Measurements from ENCODE around the gene POP5.
"Not testable (repeated sequence)": the region's sequence is repeated elsewhere in the genome, so short reads cannot be mapped to it uniquely, and the experiment has no call there.

Gene POP5, protein sequence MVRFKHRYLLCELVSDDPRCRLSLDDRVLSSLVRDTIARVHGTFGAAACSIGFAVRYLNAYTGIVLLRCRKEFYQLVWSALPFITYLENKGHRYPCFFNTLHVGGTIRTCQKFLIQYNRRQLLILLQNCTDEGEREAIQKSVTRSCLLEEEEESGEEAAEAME

DNA sequence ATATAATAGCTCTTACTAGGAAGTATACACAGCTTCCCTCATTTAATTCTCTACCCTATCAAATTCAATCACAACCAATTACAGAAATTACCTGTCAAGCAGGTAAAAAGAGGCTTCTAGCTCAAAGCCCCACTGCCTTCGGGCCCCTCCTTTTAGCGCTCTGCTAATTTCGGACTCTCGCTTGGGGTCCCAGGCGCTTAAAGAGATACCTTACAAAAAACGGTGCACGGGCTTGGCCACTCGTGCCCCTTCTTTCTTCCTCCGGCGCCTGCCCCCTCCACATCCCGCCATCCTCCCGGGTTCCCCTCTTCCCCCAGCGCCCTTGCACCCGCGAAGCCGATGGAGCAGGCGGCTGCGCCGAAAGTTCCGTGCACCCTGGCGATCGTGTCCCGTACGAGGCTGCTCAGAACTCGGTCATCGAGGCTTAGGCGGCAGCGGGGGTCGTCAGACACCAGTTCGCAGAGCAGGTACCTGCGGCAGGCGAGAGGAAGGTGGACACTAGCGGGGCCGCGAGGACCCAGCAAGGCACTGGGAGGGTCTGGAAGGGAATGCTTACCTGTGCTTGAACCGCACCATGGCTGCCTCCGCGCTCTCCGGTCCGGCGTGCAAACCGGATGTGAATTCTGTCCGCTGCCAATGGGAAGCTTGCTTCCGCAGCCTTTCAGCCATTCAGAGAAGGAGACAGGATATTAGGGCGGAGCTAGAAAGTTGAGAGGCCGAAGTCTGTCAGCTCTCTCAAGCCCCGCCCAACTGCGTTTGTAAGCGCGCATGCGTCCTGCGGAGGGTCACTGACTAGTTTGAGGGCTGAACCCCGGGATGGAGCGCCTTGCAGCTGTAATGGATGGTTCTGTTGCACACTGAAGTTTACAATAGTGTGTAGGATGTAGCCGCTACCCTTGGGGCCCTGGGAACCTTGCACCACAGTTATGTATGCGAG lies at the start of gene POP5:
Gene POP5 (minus strand): TSS at position 616 of the 937 bp plus-strand sequence. CDS start 40 bp downstream, at position 576.
- DNase-seq = peak; percentile 87

DNA sequence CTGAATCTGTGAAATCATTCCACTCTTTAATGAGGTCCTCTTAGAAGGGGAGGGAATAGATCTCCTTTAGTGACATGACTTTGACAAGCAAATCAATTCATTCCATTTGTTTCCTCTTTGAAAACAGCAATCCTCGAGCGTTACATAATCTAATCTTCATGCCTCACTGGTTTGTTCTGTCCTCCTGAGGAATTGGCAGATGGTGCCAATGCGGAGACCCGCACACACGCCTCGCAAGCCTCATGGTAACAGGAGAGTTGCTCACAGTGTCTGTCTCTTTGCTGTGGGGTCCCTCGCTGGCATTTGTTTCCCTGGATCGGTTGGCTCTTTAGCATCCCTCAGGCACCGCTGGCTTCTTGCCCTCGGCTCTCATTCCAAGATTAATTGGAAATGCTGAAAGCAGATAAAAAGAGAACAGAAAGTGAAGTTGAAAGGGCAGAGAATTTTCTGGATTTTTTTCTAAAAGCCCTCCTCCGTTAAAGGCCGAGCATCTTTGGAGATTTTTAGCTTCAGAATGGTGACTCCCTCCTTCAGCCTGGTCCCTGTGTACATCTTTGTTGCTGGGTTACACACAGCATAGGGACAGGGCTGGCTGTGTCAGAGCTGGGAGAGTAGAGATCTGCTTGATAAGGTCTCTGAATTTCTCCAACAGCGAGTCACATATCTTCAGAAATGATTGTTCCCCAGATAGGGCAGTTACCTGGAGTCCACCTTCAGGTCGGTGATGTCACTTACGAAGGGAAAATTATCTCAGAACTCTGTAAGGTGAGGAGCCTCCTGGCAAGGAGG lies 49.1 kb upstream of the POP5 start:
- no peak for DNase-seq

DNA sequence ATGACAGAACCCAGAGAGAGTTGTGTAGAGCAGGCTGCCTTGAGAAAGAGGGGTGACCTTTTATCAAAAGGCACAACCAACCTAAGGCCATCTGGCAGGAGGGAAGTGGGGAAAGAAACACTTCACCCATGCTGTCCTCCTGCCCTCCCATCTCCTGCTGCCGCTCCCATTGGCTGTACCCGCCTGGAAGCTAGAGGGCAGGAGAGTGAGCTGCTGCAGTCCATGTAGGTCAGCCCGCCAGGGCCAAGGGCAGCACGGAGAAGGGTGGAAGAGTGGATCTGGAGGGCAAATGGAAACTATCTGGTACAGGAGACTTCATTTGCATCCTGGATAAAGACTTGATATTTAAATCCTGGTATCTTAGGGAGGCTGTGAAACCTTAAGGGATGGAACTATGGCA lies 47.7 kb upstream of the POP5 start:
- no peak for DNase-seq

DNA sequence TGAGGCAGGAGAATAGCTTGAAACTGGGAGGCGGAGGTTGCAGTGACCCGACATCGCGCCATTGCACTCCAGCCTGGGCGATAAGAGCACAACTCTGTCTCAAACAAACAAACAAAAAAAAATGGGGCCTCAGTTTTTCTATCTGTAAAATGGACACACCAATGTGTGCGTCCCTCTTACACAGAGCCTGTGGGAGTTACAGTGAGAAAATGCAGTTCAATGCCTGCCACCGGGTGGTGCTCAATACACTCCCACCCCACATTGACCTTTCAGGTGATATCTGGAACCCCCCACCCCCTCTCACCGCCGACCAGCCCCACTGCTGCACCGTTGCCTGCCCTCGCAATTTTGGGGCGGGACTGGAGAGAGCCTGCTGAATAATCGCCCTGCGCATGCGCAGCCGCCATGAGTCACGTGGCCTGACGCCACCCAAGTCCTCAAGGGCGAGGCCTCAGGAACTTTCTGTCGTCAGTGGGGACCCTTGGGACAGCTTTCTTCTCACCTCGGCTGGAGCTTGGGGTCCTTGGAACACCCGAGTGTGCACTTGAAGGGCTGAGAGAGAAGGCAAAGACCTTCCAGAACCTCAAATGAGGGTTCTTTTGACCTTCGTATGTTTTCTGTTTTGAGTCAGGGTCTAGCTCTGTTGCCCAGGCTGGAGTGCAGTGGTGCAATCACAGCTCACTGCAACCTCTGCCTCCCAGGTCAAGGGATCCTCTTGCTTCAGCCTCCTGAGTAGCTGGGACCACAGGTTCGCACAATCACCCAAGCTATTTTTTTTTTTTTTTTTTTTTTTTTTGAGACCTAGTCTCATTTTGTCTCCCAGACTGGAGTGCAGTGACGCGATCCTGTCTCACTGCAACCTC lies 44.6 kb upstream of the POP5 start:
- DNase-seq = no peak

DNA sequence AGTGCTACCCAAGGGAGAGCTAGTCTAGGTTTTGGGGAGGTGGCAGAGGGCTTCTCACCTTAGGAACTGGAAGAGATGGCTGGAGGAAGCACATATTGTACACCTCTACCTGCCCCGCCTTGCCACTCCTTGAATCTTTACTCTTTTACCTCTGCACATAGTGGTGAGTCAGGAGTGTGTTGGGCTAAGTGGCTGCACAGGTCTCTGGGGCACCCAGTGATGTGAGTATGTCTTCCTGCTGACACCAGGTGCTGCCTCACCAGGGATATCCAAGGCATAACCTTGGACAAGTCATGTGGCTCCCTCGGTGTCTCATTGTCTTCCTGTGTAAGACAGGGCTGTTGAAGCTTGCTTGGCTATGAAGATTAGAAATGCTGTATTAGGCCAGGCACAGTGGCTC lies 39.4 kb upstream of the POP5 start:
- DNase-seq = no peak

DNA sequence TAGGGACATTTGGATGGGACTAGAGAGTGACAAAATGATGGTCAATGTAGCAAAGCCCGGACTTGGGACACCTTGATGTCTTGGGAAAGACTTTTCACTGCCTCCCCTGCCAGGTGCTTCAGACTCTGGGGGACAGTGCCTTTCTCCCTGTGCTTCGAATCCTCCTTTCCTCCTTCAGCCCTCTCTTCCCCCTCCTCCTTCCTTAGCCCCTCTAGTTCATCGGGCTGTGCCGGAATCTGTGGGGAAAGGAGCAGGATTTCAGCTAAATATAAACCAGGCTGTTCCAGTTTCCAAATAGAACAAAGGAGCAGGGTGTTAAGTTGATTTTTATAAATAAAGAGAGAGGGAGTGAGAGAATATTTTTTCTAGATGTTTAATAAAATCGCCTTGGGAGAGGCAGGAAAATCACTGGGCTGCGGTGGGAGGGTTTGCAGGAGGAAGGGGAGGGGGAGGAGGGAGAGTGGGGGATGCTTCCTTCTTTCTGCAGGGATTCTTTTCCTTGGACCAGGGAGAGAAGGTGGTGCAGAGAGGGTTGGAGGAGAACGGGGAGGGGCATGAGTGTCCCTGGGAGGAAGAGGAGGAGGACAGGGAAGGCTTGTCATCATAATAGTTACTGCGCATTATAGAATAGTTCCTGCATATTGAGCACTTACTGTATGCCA lies 37.9 kb upstream of the POP5 start:
- no peak for DNase-seq

DNA sequence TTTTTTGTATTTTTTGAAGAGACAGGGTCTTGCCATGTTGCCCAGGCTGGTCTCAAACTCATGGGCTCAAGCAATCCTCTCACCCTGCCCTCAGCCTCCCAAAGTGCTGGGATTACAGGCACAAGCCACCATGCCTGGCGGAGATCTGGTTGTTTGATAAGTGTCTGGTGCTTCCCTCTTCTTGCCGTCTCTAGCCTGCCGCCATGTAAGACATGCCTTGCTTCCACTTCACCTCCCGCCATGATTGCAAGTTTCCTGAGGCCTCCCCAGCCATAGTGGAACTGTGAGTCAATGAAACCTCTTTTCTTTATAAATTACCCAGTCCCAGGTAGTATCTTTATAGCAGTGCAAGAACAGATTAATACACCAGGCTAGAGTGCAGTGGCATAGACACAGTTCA lies 36.6 kb upstream of the POP5 start:
- DNase-seq = not testable (repeated sequence)

DNA sequence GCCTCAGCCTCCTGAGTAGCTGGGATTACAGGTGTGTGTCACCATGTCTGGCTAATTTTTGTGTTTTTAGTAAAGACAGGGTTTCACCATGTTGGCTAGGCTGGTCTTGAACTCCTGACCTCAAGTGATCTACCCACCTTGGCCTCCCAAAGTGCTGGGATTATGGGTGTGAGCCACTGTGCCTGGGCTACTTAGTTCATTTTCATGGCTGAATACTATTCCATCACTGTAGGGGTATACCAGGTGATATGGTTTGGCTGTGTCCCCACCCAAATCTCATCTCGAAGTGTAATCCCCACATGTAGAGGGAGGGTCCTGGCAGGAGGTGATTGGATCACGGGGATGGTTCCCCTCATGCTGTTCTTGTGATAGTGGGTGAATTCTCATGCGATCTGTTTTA lies 36.0 kb upstream of the POP5 start:
- DNase-seq = not testable (repeated sequence)

DNA sequence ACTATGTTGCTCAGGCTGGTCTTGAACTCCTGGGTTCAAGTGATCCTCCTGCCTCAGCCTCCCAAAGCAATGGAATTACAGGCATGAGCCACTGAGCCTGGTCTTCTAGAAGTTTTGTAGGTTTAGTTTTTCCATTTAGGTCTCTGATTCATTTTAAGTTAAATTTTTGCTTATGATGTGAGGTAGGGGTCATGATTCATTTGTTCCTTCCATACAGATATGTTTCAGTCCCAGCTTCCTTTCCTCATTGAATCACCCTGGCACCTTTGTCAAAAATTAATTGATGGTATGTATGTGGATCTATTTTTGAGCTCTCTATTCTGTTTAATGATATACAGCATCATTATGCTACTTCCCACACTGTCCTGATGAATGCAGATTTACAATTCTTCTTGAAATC lies 33.6 kb upstream of the POP5 start:
- no peak for DNase-seq

DNA sequence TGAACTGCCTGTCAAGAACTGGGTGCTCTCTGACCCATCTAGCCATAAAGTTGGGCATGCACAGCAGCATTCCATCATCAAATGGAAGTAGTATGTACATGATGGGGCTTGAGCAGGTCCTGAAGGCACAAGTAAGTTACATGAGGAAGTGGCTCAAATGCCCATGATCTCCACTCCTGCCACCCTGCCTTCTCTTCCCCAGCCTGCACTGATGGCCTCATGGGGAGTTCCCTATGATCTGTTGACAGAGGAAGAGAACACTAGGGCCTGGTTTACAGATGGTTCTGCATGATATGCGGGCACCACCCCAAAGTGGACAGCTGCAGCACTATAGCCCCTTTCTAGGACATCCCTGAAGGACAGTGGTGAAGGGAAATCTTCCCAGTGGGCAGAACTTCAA lies 30.3 kb upstream of the POP5 start:
- not testable (repeated sequence) for DNase-seq

DNA sequence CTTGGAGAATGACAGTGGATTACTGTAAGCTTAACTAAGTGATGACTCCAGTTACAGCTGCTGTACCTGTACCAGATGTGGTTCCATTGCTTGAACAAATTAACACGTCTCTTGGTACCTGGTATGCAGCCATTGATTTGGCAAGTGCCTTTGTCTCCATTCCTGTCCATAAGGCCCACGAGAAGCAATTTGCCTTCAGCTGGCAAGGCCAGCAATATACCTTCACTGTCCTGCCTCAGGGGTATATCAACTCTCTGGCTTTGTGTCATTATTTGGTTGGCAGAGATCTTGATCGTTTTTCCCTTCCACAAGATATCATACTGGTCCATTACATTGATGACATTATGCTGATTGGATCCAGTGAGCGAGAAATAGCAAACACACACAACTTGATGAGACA lies 29.4 kb upstream of the POP5 start:
- no peak for DNase-seq

DNA sequence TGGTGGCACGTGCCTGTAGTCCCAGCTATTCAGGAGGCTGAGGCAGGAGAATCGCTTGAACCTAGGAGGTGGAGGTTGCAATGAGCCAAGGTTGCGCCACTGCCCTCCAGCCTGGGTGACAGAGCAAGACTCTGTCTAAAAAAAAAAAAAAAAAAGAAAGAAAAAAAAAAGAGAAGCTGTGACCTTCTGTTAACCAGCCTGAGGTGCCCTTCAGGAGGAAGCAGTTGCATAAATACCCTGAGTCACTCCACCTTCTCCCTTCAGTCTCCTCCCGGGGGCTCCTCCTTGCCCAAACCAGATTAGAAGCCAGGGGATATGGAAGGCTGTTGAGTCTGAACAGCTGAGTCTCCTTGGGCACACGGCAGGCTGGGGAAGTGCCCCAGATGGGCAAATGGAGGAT lies 21.2 kb upstream of the POP5 start:
- DNase-seq = not testable (repeated sequence)

DNA sequence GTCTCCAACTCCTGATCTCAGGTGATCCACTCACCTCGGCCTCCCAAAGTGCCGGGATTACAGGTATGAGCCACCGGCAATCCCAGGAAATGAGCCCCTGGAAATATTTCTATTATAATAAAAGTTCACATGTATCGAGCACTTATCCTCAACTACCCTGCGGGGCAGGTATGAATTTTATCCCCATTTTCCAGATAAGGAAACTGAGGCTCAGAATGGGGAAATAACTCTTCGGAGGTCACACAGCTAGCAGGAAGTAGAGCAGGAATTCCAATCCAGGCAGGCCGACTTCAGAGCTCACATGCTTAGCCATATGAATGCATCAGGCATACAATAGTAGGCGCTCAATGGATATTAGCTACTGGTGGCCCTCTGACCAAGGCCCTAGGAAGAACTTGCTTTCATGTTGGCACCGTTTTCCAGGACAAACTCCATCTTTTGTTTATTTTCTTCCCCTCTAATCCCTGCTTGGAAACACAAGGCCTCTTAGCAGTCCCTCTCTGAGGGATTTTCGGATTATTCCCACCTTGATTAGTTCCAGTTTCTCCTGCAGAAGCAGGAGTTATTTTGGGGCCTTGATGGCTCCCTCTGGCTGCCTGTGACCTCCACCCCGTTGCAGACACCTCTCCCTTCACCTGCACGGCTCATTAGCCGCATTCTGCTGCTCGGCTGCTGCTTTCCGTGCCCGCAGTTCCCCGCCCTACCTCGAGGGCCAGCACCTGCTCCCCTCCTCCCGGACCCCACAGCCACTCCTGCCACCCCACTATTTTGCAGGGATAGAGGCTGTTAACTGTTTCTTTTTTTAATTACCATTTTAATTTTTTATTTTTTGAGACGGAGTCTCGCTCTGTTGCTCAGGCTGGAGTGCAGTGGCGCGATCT lies 18.7 kb upstream of the POP5 start:
- DNase-seq = no peak

DNA sequence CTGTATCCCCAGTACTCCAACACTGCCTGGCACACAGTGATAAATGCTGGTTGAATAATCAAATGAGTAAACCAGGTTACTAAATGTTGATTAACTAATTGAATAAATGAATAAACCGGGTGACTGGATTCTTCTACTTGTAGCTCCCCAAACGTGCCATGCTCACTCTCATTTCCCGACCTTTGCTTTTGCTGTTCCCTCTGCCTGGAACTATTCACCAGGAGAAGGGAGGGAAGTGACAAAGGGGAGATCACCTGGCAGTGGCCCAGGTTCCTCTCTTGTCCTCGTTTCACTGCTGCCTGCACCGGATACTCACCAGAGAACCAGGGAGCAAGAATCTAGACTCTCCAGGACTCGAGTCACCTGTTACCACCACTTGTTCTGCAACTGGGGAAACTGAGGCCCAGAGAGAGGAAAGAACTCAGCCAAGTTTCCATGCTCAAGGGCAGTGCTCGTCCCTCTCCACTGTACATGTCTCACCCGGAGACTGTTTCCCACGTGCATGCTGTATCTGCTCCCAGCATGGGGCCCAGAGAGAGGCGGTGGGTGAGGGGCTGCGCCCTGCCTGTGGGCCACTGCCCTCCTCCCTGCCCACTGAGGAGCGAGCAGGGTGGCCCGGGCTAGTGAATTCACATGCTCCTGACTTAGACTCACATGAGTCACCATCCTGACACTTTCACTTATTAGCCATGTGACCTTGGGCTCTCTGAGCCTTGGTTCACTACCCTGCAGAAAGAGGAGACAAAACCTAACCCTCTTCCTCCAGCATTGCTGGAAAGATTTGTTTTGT lies 17.7 kb upstream of the POP5 start:
- no peak for DNase-seq

DNA sequence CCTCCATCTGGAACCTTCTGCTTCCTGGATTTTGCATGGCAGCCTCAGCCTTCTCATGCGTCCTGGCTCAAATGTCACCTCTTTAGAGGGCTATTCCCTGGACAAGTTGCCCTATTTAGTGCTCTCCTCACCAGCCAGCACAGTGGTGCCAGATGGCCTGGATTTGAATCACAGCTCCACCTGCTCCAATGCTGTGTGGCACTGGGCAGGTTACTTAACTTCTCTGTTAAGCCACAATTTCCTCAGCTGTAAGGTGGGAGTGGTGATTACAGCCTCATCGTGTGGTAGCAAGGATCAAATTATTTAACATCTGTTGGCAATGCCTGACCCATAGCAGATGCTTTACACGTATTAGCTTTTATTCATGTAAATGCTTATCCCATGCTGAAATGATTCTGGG lies 16.7 kb upstream of the POP5 start:
- no peak for DNase-seq

DNA sequence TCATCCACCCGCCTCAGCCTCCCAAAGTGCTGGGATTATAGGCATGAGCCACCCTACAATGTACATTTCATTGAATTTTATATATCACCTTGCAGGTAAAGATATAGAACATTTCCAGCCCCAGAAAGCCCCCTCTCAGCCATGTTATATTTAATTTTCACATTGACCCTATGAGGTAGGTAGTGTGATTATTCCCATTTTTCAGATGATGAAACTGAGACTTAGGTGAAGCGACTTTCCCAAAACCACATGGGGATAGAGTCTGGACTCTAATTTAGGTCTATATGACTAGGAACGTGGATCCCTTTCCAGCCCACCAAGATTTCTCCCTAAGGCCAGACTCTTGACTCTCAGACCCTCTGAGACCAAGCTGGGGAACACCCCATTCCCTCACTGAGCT lies 15.7 kb upstream of the POP5 start:
- DNase-seq = no peak

DNA sequence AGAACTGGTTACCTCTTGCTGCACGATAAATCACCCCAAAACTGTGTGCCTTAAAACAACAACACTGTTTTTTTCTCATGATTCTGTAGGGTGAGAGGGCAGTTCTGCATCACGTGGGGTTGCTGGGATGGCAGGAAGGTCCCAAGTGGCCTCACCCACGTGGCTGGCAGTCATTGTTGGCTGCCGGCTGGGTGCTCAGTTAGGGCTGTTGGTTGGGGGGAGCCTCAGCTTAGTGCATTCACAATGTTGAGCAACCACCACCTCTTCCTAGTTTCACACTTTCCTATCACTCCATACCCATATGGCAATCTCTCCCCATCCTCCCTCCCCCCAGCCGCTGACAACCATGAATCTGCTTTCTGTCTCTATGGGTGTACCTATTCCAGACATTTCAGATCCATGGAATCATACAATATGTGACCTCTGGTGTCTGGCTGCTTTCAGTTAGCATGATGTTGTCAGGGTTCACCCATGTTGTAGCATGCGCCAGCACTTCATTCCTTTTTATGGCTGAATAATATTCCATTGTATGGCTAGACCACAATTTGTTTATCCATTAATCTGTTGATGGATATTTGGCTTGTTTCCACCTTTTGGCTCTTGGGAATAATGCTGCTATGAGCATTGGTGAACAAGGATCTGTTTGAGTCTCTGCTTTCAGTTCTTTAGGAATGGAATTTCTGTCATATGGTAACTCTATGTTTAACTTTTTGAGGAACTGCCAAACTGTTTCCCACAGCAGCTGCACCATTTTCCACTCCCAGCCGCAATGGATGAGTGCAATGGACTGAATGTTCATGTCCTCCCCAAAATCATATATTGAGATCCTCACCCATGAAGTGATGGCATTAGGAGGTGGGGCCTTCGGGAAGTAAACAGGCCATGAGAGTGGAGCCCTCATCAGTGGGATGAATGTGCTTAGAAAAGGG lies 11.2 kb upstream of the POP5 start:
- no peak for DNase-seq

DNA sequence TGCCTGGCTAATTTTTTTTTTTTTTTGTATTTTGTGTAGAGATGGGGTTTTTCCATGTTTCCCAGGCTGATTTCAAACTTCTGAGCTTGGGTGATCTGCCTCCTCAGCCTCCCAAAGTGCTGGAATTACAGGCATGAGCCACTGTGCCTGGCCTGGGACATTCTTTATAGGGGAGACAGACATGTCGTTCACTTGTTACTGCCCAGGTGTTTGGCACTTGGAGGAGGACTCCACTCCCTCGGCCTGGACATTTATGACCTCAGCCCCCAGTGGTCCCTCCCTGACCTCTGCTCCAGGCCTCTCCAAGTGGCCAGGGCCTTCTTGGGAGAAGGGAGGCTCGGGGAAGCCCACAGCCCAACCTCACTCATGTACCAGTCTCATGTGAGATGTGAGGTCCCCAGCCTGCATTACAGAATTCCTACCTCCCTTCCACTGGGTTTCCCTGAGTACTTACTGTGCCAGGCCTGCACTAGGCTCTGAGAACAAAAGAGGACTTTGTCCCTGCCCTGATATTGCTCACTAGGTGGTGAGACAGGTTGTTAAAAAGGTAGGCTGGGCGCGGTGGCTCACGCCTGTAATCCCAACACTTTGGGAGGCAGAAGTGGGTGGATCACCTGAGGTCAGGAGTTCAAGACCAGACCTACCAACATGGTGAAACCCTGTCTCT lies 9.7 kb upstream of the POP5 start:
- no peak for DNase-seq
